Urothelium cell line (cell line): ENCODE data around the gene SLC16A9.
A peak's percentile ranks its signal among the peaks of the same experiment; 100 is the strongest.
"Not testable (repeated sequence)": the region's sequence is repeated elsewhere in the genome, so short reads cannot be mapped to it uniquely, and the experiment has no call there.

Experiments
- DNase-seq: peaks from one replicate; pipeline ENCODE4 v3.0.0; 2011; ENCODE audit warnings: low spot score, mixed read lengths
- FAIRE-seq: peaks from 2 replicates; lab custom pipeline; 2011; peaks lifted over from hg19 to GRCh38; lab: Jason Lieb, UNC

Gene SLC16A9

GRCh38 chr10:59682986-59683937 lies 26.4 kb downstream of the SLC16A9 start:
- no peak for FAIRE-seq
- no peak for DNase-seq

GRCh38 chr10:59680199-59680598 lies 29.5 kb downstream of the SLC16A9 start:
- DNase-seq (no peak), FAIRE-seq (no peak)

- FAIRE-seq (no peak), DNase-seq (no peak)
These were observed 30.8 kb downstream of the SLC16A9 start for GRCh38 chr10:59678884-59679301.

DNA sequence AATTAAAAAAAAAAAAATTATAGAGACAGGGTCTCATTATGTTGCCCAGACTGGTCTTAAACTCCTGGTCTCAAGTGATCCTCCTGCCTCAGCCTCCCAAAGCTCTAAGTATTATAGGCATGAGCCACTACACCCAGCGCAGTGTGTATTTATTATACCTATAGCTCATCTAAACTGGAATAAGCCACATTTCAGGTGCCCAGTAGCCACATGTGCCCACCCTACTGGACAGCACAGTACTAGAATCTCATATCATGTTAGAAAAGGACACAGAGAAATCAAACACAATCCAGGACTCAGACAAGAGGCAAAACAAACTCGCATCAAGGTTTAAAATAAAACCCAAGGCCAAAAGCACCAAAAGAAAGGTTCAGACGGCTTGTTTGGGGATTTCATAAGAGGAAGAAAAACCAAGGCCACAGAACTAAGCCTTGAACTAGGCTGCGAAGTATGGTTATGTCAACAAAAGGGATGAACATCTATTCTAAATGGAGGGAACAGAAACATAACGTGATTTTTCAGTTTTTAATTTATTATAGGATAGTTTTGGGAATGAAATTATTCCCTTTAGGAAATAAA lies 32.3 kb downstream of the SLC16A9 start:
- DNase-seq = no peak
- FAIRE-seq = no peak

DNA sequence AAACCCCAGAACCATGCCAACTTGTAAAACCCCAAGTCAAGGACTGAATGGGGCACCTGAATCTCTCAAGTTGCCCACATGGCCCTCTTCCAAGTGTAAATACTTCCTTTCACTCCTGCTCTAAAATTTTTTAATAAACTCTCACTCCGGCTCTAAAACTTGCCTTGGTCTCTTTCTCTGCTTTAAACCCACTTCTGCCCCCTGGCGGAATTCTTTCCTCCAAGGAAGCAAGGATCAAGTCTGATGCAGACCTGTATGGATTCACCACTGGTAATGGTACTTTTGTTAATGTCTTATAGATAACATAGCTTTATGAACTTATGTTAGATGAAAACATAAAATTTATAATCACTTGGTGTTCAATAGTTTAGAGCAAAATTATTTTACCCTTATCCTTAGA lies 33.8 kb downstream of the SLC16A9 start:
- DNase-seq (no peak), FAIRE-seq (no peak)

GRCh38 chr10:59674215-59674836 lies 35.3 kb downstream of the SLC16A9 start:
- FAIRE-seq (peak; percentile 86), DNase-seq (peak; percentile 34)

- no peak for FAIRE-seq
- no peak for DNase-seq
These were observed 37.3 kb downstream of the SLC16A9 start for GRCh38 chr10:59672150-59672875.

- no peak for DNase-seq
- FAIRE-seq = no peak
These were observed 39.4 kb downstream of the SLC16A9 start for GRCh38 chr10:59670269-59670668.

DNA sequence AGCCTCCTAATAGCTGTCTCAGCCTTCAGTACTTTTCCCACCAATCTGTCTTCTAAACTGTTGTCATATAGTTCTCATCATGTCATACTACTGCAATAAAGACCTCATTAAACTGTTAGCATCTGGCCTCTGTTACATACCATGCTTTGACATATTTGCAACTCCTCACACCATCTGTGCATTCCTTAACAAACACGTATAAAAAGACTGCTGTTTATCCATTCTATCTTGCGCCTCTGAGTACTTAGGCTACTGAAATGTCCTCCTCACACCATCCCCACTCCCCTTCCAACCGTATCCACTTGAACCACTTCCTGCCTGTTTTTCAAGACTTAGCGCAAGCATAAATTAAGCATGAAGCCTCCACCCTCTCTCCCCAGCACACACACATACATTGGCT lies 41.6 kb downstream of the SLC16A9 start:
- FAIRE-seq (no peak), DNase-seq (no peak)

- no peak for FAIRE-seq
These were observed 43.3 kb downstream of the SLC16A9 start for GRCh38 chr10:59666310-59666709.

GRCh38 chr10:59663213-59663612 lies 46.4 kb downstream of the SLC16A9 start:
- not testable (repeated sequence) for FAIRE-seq, DNase-seq

More at GRCh38 chr10:59666310-59666709, 43.3 kb downstream of the SLC16A9 start:
- DNase-seq = no peak

- DNase-seq = no peak
- FAIRE-seq = no peak
These were observed 51.9 kb downstream of the SLC16A9 start for GRCh38 chr10:59657724-59658123.

- no peak for FAIRE-seq
- no peak for DNase-seq
These were observed 54.3 kb downstream of the SLC16A9 start for GRCh38 chr10:59655309-59655708.

DNA sequence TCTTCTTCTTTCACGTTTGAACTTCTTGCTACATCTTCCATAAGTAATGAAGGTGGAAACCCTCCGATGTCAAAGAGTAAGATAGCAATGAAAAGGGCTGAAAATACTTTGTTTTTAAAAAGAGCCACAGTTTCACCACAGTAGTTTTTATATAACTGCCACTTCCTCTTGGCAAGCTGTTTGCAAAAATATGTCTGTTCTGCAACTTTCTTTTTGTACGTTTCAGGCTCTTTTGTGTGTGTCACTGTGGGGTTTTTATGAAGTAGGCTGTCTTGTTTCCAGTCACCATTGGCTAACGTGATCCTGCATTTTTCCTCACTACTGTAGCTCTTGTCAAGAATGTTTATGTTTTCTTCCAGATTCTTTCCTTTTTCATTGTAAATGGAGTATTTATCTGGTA lies 55.6 kb downstream of the SLC16A9 start:
- FAIRE-seq (no peak), DNase-seq (no peak)

DNA sequence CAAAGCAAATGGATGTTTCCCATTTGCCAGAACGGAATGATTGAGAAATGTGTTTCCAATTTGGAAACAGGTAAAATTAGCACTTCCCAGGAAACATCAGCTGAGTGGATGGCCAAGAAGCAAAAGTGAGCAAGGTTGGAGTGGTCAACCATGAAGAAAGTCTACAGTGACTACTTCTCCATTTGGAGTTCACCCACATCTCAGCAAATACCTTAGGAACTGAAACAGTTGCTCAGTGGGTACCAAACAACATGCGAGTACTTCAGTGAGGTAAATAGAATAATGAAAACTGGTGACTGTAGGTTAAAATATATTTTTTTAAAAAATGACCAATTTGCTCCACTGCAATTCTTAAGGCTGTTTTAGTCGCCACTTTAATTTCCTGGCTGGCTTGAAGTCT lies 57.7 kb downstream of the SLC16A9 start:
- FAIRE-seq = no peak

DNA sequence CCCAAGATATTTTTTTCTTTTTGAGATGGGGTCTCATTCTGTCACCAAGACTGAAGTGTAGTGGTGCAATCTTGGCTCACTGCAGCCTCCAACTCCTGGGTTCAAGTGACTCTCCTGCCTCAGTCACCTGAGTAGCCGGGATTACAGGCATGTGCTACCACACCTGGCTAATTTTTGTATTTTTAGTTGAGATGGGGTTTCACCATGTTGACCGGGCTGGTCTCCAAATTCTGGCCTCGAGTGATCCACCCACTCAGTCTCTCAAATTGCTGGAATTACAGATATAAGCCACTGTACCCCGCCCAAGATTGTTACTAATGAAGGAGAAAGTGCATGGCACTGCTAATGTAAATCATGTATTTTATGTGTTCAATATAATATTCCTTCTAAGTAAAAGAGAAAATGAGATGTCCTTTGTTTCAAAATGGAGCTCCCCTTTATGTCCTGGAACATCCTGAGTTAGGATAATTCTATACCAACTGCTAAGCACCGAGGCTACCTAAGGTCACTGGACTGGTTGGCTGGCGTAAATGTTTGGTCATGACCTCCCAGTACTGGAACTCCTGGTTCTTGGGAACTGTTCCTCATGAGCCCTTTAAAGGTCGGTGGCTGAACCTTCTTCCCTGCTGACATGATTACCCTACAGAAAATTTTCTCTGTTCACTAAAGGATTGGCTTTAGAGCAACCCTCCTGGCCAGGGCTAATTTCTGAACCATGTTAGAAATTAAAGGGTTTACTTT lies 59.9 kb downstream of the SLC16A9 start:
- DNase-seq = no peak

More for the DNA sequence above, 57.7 kb downstream of the SLC16A9 start:
- no peak for DNase-seq

GRCh38 chr10:59648711-59649201 lies 60.9 kb downstream of the SLC16A9 start:
- no peak for FAIRE-seq

More for the DNA sequence above, 59.9 kb downstream of the SLC16A9 start:
- FAIRE-seq = no peak

GRCh38 chr10:59644841-59645240 lies 64.8 kb downstream of the SLC16A9 start:
- no peak for DNase-seq
- FAIRE-seq = no peak

More at GRCh38 chr10:59648711-59649201, 60.9 kb downstream of the SLC16A9 start:
- peak; percentile 37 for DNase-seq

DNA sequence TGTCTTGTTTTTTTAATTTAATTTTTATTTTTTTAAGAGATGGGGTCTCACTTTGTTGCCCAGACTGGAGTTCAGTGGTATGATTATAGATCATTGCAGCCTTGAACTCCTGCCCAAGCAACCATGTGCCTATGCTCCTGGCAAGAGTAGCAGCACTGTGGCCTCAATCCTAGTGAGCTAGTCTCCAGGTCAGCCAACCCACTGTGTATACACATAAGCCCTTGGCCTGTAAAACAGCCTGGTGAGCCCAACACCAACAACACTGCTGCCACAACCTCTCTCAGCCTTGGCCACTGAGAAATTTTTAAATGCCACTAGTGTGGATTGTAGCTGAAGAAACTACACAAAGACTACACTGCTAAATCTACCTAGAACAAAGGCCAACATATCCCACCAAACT lies 68.0 kb downstream of the SLC16A9 start:
- not testable (repeated sequence) for DNase-seq, FAIRE-seq
